ENCODE measurements around the gene SH3GL1.

- no peak for TF ChIP-seq EZH2phosphoT487 (IDR thresholded peaks at IDR 0.05; ENCODE audit: borderline replicate concordance, low read depth)
- no peak for TF ChIP-seq NFIC (IDR thresholded peaks at IDR 0.05; ENCODE audit: borderline replicate concordance)
- TF ChIP-seq MXI1 (IDR thresholded peaks at IDR 0.05; ENCODE audit: low read depth, low read length): no peak
- TF ChIP-seq RAD21 (IDR thresholded peaks at IDR 0.05; ENCODE audit: low read length): no peak
- TF ChIP-seq EP300 (IDR thresholded peaks at IDR 0.05; ENCODE audit: borderline replicate concordance in 1 of 2, low read depth in 1 of 2, low read length in 1 of 2): no peak
- TF ChIP-seq, protein P1, sequence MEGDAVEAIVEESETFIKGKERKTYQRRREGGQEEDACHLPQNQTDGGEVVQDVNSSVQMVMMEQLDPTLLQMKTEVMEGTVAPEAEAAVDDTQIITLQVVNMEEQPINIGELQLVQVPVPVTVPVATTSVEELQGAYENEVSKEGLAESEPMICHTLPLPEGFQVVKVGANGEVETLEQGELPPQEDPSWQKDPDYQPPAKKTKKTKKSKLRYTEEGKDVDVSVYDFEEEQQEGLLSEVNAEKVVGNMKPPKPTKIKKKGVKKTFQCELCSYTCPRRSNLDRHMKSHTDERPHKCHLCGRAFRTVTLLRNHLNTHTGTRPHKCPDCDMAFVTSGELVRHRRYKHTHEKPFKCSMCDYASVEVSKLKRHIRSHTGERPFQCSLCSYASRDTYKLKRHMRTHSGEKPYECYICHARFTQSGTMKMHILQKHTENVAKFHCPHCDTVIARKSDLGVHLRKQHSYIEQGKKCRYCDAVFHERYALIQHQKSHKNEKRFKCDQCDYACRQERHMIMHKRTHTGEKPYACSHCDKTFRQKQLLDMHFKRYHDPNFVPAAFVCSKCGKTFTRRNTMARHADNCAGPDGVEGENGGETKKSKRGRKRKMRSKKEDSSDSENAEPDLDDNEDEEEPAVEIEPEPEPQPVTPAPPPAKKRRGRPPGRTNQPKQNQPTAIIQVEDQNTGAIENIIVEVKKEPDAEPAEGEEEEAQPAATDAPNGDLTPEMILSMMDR (IDR thresholded peaks at IDR 0.05): no peak
- TF ChIP-seq POLR2AphosphoS5 (IDR thresholded peaks at IDR 0.05; ENCODE audit: low read depth, low read length): no peak
- TF ChIP-seq, protein P2, sequence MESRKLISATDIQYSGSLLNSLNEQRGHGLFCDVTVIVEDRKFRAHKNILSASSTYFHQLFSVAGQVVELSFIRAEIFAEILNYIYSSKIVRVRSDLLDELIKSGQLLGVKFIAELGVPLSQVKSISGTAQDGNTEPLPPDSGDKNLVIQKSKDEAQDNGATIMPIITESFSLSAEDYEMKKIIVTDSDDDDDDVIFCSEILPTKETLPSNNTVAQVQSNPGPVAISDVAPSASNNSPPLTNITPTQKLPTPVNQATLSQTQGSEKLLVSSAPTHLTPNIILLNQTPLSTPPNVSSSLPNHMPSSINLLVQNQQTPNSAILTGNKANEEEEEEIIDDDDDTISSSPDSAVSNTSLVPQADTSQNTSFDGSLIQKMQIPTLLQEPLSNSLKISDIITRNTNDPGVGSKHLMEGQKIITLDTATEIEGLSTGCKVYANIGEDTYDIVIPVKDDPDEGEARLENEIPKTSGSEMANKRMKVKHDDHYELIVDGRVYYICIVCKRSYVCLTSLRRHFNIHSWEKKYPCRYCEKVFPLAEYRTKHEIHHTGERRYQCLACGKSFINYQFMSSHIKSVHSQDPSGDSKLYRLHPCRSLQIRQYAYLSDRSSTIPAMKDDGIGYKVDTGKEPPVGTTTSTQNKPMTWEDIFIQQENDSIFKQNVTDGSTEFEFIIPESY (IDR thresholded peaks at IDR 0.05; ENCODE audit: borderline replicate concordance, low read depth): no peak
- no peak for TF ChIP-seq PBX3 (IDR thresholded peaks at IDR 0.05)
- TF ChIP-seq FOXM1 (IDR thresholded peaks at IDR 0.05; ENCODE audit: low read depth): no peak
Measured at GRCh38 chr19:4329858-4330257, 70.5 kb downstream of the SH3GL1 start.
